VCaP (cell line): ENCODE measurements around the gene KRI1.
"Not testable (repeated sequence)": the region's sequence is repeated elsewhere in the genome, so short reads cannot be mapped to it uniquely, and the experiment has no call there.

ENCODE experiments used
- H3K27ac ChIP-seq: fragments of 450-650 bp; 2 replicates; pipeline ENCODE4 v1.5.1; 2017
- CTCF ChIP-seq: fragments of 450-650 bp; conservative IDR thresholded peaks from 2 replicates; pipeline ENCODE4 v1.5.1; 2017; ENCODE audit warnings: mild to moderate bottlenecking, moderate library complexity

Gene KRI1

DNA sequence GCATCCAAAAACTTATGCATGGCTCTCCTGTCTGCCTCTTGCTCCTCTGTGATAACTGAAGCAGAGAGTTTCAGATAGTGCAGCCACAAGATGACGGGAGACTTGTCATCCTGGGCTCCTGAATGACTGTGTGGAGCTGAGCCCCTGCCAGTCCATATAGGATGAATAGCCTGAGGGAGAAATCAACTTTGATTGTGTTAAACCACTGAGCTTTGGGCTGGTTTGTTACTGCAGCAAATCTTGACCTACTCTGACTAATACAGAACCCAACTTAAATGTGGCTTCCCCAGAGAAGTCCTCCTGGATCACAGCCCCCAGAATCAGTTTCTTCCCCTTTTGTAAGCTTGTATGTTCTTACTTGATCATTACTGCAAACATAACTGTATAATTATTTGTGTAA lies 33.4 kb downstream of the KRI1 start:
- no peak for TF ChIP-seq CTCF
- H3K27ac ChIP-seq: no peak overlapping the region

DNA sequence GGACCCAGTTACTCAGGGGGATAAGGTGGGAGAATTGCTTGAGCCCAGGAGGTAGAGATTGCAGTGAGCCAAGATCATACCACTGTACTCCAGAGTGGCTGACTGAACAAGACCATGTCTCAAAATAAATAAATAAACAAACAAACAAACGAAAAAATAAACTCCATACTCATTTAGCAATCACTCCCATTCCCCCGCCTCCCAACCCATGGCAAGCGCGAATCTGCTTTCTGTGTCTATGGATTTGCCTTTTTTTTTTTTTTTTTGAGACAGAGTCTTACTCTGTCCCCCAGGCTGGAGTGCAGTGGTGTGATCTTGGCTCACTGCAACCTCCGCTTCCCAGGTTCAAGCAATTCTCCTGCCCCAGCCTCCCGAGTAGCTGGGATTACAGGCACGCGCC lies 38.9 kb downstream of the KRI1 start:
- not testable (repeated sequence) for H3K27ac ChIP-seq

DNA sequence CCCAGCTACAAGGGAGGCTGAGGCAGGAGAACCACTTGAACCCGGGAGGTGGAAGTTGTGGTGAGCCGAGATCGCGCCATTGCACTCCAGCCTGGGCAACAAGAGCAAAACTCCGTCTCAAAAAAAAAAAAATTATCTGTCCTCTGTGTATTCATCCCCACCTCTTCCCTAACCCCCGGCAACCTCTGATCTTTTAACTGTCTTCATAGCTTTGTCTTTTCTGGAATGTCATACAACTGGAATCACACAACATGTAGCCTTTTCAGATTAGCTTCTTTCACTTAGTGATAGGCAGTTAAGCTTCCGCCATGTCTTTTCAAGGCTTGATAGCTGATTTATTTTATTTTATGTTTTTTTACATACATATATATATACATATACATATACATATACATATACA lies 40.2 kb downstream of the KRI1 start:
- no peak for TF ChIP-seq CTCF
- no peak overlapping the region for H3K27ac ChIP-seq

DNA sequence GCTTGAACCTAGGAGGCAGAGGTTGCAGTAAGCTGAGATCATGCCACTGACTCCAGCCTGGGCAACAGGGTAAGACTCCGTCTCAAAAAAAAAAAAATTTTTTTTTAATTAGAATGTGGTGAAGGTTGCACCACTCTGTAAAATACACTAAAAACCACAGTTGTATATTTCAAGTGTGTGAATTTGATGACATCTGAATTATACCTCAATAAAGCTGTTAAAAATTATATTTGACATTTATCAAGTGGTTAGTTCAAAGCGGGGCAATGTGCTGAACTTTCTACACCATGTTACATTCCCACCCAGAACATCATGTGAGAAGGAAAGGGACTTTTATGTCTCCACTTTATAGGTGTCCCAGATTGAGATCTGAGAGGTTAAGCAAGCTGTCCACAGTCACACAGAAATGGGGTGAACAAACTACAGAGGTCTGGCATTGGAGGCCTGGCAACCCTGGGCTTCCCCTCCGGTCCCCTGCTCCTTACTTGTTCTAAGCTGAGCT lies 42.6 kb downstream of the KRI1 start:
- no peak overlapping the region for H3K27ac ChIP-seq
- TF ChIP-seq CTCF: no peak

GRCh38 chr19:10521461-10522171 lies 44.2 kb downstream of the KRI1 start:
- TF ChIP-seq CTCF: no peak
- H3K27ac ChIP-seq: no peak overlapping the region

- H3K27ac ChIP-seq: no peak overlapping the region
- TF ChIP-seq CTCF: no peak
These were observed 45.0 kb downstream of the KRI1 start for GRCh38 chr19:10520652-10521318.

GRCh38 chr19:10519421-10519820 lies 46.4 kb downstream of the KRI1 start:
- TF ChIP-seq CTCF: no peak
- H3K27ac ChIP-seq: no peak overlapping the region
